ENCODE data around the gene SBNO1. TPM values are rescaled to one million over a fixed set of nuclear protein-coding genes. Genes with fewer than 3 reads are reported as not detected.
"Not testable (repeated sequence)": the region's sequence is repeated elsewhere in the genome, so short reads cannot be mapped to it uniquely, and the experiment has no call there.

SBNO1 gene
- total RNA-seq, 2 donors from 2014 or later: 16.7 to 19.8 TPM

- Histone ChIP-seq H3K9me3 (no peaks in the 10 kb centered on the region), H3K27me3 (no peaks in the 10 kb centered on the region), H3K4me3 (no peak overlapping the region), H3K27ac (no peak overlapping the region), H3K36me3 (peaks cover 17% of the 10 kb centered on the region), H3K4me1 (peaks cover 0 to 42% of the 10 kb centered on the region in 2 donors)
- no peak for DNase-seq (ENCODE audit: low spot score)
- no peak for TF ChIP-seq CTCF (IDR thresholded peaks at IDR 0.05)
Measured at GRCh38 chr12:123250471-123251383, 113.9 kb downstream of the SBNO1 start.

GRCh38 chr12:123248996-123249741 lies 115.5 kb downstream of the SBNO1 start:
- not testable (repeated sequence) for H3K9me3 ChIP-seq; H3K4me3 ChIP-seq; DNase-seq (ENCODE audit: low spot score); H3K36me3 ChIP-seq; H3K27me3 ChIP-seq; H3K27ac ChIP-seq
- H3K4me1 ChIP-seq: peaks cover 0 to 30% of the 10 kb centered on the region in 2 donors

- H3K4me3 ChIP-seq; H3K36me3 ChIP-seq; H3K27me3 ChIP-seq; H3K9me3 ChIP-seq; DNase-seq (ENCODE audit: low spot score); H3K27ac ChIP-seq: not testable (repeated sequence)
- H3K4me1 ChIP-seq: peaks cover 0 to 33% of the 10 kb centered on the region in 2 donors
Measured at GRCh38 chr12:123248129-123248528, 116.5 kb downstream of the SBNO1 start.

GRCh38 chr12:123245678-123246077 lies 119.0 kb downstream of the SBNO1 start:
- no peaks in the 10 kb centered on the region for H3K36me3 ChIP-seq
- H3K4me3 ChIP-seq: no peak overlapping the region
- H3K27ac ChIP-seq: no peak overlapping the region
- no peak for DNase-seq (ENCODE audit: low spot score)
- peaks cover 0 to 33% of the 10 kb centered on the region in 2 donors for H3K4me1 ChIP-seq
- no peaks in the 10 kb centered on the region for H3K27me3 ChIP-seq
- no peaks in the 10 kb centered on the region for H3K9me3 ChIP-seq
- TF ChIP-seq CTCF (IDR thresholded peaks at IDR 0.05): no peak

- no peak overlapping the region for H3K27ac ChIP-seq
- TF ChIP-seq CTCF (IDR thresholded peaks at IDR 0.05): no peak
Measured at GRCh38 chr12:123243671-123244262, 120.9 kb downstream of the SBNO1 start.

GRCh38 chr12:123242116-123242904 lies 122.3 kb downstream of the SBNO1 start:
- Histone ChIP-seq H3K4me1 (peaks cover 0 to 35% of the 10 kb centered on the region in 2 donors), H3K9me3 (no peaks in the 10 kb centered on the region), H3K27me3 (no peaks in the 10 kb centered on the region), H3K4me3 (no peak overlapping the region), H3K36me3 (no peaks in the 10 kb centered on the region), H3K27ac (peak overlapping the region; percentile 1 to 43)
- TF ChIP-seq CTCF (IDR thresholded peaks at IDR 0.05): no peak
- DNase-seq (ENCODE audit: low spot score): no peak

More at GRCh38 chr12:123243671-123244262, 120.9 kb downstream of the SBNO1 start:
- H3K36me3 ChIP-seq: no peaks in the 10 kb centered on the region
- H3K9me3 ChIP-seq: no peaks in the 10 kb centered on the region
- no peak for DNase-seq (ENCODE audit: low spot score)
- H3K27me3 ChIP-seq: no peaks in the 10 kb centered on the region
- H3K4me1 ChIP-seq: peaks cover 0 to 27% of the 10 kb centered on the region in 2 donors
- H3K4me3 ChIP-seq: no peak overlapping the region
